Prostate gland (tissue), 2 donors: Measurements from ENCODE around the gene ENTPD1. TPM values are rescaled to one million over a fixed set of nuclear protein-coding genes. Genes with fewer than 3 reads are reported as not detected.

Experiments
- DNase-seq: peaks from one replicate; pipeline ENCODE4 v3.0.0-alpha.2; 2019; ENCODE audit warnings: low spot score
- H3K27ac ChIP-seq, 2 donors: fragments of 200-600 bp; sonication (generic); 2 replicates each; pipeline ENCODE4 v1.5.1; 2017 to 2019
- H3K27me3 ChIP-seq: fragments of 200-600 bp; sonication (generic); replicated peaks from 2 replicates; pipeline ENCODE4 v1.5.1; 2019; ENCODE audit not compliant: insufficient read depth
- H3K36me3 ChIP-seq, 2 donors: fragments of 200-600 bp; sonication (generic); 1 replicate in 1 of 2; 2 replicates in 1 of 2; pipeline versions ENCODE4 v1.5.1 to v1.8.1; 2017 to 2019
- H3K4me1 ChIP-seq: fragments of 200-600 bp; sonication (generic); replicated peaks from 2 replicates; pipeline ENCODE4 v1.5.1; 2019
- H3K4me3 ChIP-seq, 2 donors: fragments of 200-600 bp; sonication (generic); 2 replicates each; pipeline ENCODE4 v1.5.1; 2017 to 2019
- H3K9me3 ChIP-seq: fragments of 200-600 bp; sonication (generic); 2 replicates; pipeline ENCODE4 v1.5.1; 2017
- POLR2A ChIP-seq: fragments of 450-650 bp; IDR thresholded peaks from one replicate; pipeline ENCODE4 v1.6.1; 2016; ENCODE audit warnings: antibody characterized with exemption, mild to moderate bottlenecking
- POLR2AphosphoS5 ChIP-seq: sonication (generic); formaldehyde crosslinking; IDR thresholded peaks from one replicate; pipeline ENCODE4 v1.6.1; 2017; ENCODE audit warnings: antibody characterized with exemption
- WGBS: methylation state at CpG from one replicate; pipeline ENCODE4 v1.1.5; 2018; 5-methylcytosine and 5-hydroxymethylcytosine counted together
- intact Hi-C: fragments of 100-400 bp; cut with DNase I; formaldehyde crosslinking; loops from one replicate; pipeline ENCODE4 v1.14.2; 2022
- total RNA-seq, 2 donors: library from RNA; depleted of rRNA; stranded (reverse); fragments of >200 nt; gene quantifications; one replicate each; pipeline ENCODE4 v1.1.0, GENCODE V29; 2016
- TF ChIP-seq, protein P1 (sequence below), 4 experiments: fragments of 200-600 bp in 2 of 4; fragments of 450-650 bp in 2 of 4; sonication (generic) in 2 of 4; IDR thresholded peaks; 1 replicate in 3 of 4; 2 replicates in 1 of 4; pipeline ENCODE4 v1.5.1; 2016 to 2019; ENCODE audit warnings: antibody characterized with exemption in 4 of 4, mild to moderate bottlenecking in 2 of 4, moderate library complexity in 2 of 4

ENTPD1 gene
- total RNA-seq, 2 donors from 2014 or later, result 7.0 to 9.3 TPM

DNA sequence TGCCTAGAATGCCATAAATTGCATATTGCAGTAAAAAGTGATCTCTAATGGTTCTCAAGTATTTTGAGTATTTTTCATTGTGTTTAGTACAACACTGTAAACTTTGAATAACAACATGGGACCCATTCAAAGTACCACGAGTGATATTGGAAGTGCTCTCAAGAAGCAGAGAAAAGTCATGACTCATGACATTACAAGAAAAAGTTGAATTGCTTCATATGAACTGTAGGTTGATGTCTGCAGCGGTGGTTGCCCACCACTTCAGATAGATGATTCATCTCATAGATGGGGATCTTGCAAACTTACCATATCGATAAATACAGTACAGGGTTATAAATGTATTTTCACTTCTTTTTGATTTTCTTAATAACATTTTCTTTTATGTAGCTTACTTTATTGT lies 33.9 kb downstream of the ENTPD1 start:
- Histone ChIP-seq H3K4me1 (no peaks in the 10 kb centered on the region), H3K36me3 (no peaks in the 10 kb centered on the region), H3K9me3 (no peaks in the 10 kb centered on the region), H3K4me3 (no peak overlapping the region), H3K27me3 (no peaks in the 10 kb centered on the region), H3K27ac (no peak overlapping the region)
- intact Hi-C loops, result no loop called here
- TF ChIP-seq POLR2A (no peak), POLR2AphosphoS5 (no peak)
- TF ChIP-seq, protein P1, sequence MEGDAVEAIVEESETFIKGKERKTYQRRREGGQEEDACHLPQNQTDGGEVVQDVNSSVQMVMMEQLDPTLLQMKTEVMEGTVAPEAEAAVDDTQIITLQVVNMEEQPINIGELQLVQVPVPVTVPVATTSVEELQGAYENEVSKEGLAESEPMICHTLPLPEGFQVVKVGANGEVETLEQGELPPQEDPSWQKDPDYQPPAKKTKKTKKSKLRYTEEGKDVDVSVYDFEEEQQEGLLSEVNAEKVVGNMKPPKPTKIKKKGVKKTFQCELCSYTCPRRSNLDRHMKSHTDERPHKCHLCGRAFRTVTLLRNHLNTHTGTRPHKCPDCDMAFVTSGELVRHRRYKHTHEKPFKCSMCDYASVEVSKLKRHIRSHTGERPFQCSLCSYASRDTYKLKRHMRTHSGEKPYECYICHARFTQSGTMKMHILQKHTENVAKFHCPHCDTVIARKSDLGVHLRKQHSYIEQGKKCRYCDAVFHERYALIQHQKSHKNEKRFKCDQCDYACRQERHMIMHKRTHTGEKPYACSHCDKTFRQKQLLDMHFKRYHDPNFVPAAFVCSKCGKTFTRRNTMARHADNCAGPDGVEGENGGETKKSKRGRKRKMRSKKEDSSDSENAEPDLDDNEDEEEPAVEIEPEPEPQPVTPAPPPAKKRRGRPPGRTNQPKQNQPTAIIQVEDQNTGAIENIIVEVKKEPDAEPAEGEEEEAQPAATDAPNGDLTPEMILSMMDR (IDR thresholded peaks at IDR 0.05), result no peak
- DNase-seq, result no peak
- WGBS, result 79% methylated on average over 3 of the region's 3 CpGs

DNA sequence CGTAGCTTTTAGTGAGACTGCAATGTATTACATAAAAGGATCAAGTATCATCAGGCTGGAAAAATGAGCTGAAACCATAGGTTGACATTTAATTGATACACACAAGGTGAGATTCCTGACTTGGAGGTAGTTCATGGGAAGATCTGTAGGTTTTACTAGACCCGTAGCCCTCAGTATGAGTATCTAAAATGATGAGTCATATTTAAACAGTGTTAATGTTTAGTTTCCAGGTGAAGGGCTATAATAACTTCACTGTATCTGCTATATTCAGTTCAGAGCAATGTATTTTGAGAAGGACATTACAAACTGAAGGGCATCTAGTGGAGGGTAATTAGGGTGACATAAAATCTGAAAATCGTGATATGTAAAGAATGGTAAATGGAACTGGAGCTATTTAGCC lies 35.0 kb downstream of the ENTPD1 start:
- TF ChIP-seq POLR2A, result no peak
- no peak for TF ChIP-seq POLR2AphosphoS5
- TF ChIP-seq, protein P1 (IDR thresholded peaks at IDR 0.05), result no peak
- H3K27ac ChIP-seq, result no peak overlapping the region
- no peak overlapping the region for H3K4me3 ChIP-seq
- H3K36me3 ChIP-seq, result no peaks in the 10 kb centered on the region
- DNase-seq, result no peak
- intact Hi-C loops, result no loop called here
- no peaks in the 10 kb centered on the region for H3K9me3 ChIP-seq
- no peaks in the 10 kb centered on the region for H3K4me1 ChIP-seq
- 49% methylated on average over 3 of the region's 3 CpGs for WGBS
- no peaks in the 10 kb centered on the region for H3K27me3 ChIP-seq

DNA sequence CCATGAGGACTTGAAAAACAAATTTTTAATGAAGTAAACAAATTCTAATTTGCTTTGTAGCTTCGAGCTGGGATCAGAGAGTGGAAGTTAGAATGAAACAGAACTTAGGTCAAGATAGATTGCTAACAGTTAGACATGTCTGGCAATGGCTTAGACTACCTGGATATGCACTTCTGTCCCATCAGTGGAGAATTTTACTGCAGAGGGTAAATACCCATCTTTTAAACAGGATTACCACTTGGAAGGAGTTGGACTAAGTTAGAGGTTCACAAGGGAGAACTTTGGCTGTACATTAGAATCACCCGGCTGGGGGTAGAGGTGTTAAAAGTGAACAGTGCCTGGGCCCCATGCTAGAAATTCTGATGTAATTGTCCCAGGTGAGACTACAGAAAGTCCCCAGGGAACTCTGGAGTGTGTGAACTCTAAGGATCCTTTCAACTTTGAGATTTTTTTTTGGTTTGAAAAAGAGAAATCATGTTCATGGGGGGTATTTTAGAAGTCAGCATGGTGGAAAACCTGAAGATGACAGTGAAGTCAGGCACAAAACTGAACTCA lies 35.5 kb downstream of the ENTPD1 start:
- Histone ChIP-seq H3K36me3 (no peaks in the 10 kb centered on the region), H3K27me3 (no peaks in the 10 kb centered on the region), H3K4me1 (no peaks in the 10 kb centered on the region), H3K4me3 (no peak overlapping the region), H3K27ac (no peak overlapping the region), H3K9me3 (no peaks in the 10 kb centered on the region)
- intact Hi-C loops, result no loop called here
- TF ChIP-seq, protein P1 (IDR thresholded peaks at IDR 0.05), result no peak
- no peak for TF ChIP-seq POLR2A
- no peak for TF ChIP-seq POLR2AphosphoS5
- DNase-seq, result no peak
- WGBS, result 84% methylated on average over 2 of the region's 2 CpGs

DNA sequence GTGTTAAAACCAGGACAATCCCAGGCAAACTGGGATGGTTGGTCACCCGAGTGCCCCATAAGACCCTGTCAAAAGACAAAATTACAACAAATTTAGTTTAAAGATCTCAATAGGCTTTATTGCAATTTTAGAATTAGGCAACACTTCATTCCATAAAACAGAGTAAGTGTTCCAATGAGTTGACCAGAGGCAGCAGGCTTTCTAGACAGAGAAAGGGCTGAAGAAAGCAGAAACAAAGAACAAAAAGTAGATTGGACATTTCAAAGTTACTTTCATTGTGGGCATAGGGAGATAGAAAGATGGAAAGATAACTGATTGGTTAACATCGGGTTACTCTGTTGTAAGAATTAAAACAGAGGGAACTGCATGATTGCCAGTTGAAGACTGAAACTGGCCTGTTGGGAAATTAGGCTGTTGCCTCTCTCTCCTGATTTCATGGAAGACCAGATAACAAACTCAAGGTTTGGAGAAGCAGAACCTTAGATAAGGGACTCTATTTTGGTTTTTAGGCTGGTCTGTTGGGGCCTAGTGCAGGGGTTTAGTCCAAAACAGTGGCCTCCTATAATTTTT lies 36.3 kb downstream of the ENTPD1 start:
- Histone ChIP-seq H3K4me1 (no peaks in the 10 kb centered on the region), H3K36me3 (no peaks in the 10 kb centered on the region), H3K9me3 (no peaks in the 10 kb centered on the region), H3K27ac (peak overlapping the region in 1 of 2 donors; percentile 22), H3K27me3 (no peaks in the 10 kb centered on the region), H3K4me3 (no peak overlapping the region)
- intact Hi-C loops, result no loop called here
- 68% methylated on average over 2 of the region's 2 CpGs for WGBS
- TF ChIP-seq POLR2A (no peak), POLR2AphosphoS5 (no peak)
- TF ChIP-seq, protein P1 (IDR thresholded peaks at IDR 0.05), result no peak
- no peak for DNase-seq

DNA sequence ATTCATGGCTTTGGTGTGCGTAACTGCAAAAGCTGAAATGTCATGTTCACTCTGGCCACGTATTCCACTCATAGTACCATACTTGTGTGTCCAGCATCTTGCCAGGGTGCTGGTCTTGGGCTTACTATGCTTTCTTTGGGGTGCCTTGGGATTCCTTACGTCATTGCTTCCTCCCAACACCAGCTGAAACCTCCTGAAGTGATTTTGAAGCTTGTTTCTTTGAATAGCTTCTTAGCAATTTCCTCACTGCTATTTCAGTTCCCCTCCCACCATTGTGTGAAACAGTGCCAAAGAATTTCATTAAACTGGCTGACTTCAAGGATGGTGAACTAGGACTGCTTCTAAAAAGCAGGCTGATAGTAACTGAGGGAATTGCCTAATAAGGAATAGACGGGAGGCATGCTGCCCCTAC lies 36.9 kb downstream of the ENTPD1 start:
- H3K9me3 ChIP-seq, result no peaks in the 10 kb centered on the region
- DNase-seq, result no peak
- TF ChIP-seq POLR2AphosphoS5, result peak; percentile 28
- TF ChIP-seq, protein P1 (IDR thresholded peaks at IDR 0.05), result no peak
- no peak for TF ChIP-seq POLR2A
- H3K4me1 ChIP-seq, result no peaks in the 10 kb centered on the region
- intact Hi-C loops, result no loop called here
- H3K27me3 ChIP-seq, result no peaks in the 10 kb centered on the region
- H3K4me3 ChIP-seq, result no peak overlapping the region
- 65% methylated on average over 4 of the region's 4 CpGs for WGBS
- H3K27ac ChIP-seq, result peak overlapping the region in 1 of 2 donors; percentile 22
- no peaks in the 10 kb centered on the region for H3K36me3 ChIP-seq
